Upper lobe of right lung (tissue), 1 donor: ENCODE data around the gene SDC3. TPM values are rescaled to one million over a fixed set of nuclear protein-coding genes. Genes with fewer than 3 reads are reported as not detected.

Experiments used
- ATAC-seq: fragments of 200-7000 bp; cut with Tn5 transposase; one replicate; pipeline ENCODE4 v1.9.1; 2020; ENCODE audit warnings: mild to moderate bottlenecking, moderate library complexity
- DNase-seq: peaks from one replicate; pipeline ENCODE4 v3.0.0-alpha.2; 2020
- H3K27ac ChIP-seq: fragments of 200-600 bp; one replicate; pipeline ENCODE4 v1.8.0; 2022
- H3K27me3 ChIP-seq: fragments of 200-600 bp; one replicate; pipeline ENCODE4 v1.8.0; 2022; ENCODE audit warnings: mild to moderate bottlenecking
- H3K36me3 ChIP-seq: fragments of 200-600 bp; one replicate; pipeline ENCODE4 v1.8.0; 2022
- H3K4me1 ChIP-seq: fragments of 200-600 bp; one replicate; pipeline ENCODE4 v1.8.0; 2022
- H3K4me3 ChIP-seq: fragments of 200-600 bp; one replicate; pipeline ENCODE4 v1.8.0; 2022; ENCODE audit warnings: mild to moderate bottlenecking
- H3K9me3 ChIP-seq: fragments of 200-600 bp; one replicate; pipeline ENCODE4 v1.8.0; 2022
- CTCF ChIP-seq: fragments of 200-600 bp; IDR thresholded peaks from one replicate; pipeline ENCODE4 v1.8.0; 2022; ENCODE audit warnings: antibody characterized with exemption
- intact Hi-C: fragments of 100-400 bp; cut with DNase I; formaldehyde crosslinking; loops from one replicate; pipeline ENCODE4 v1.11.0; 2022
- total RNA-seq: library from RNA; stranded (reverse); fragmentation: NEBNext Ultra II Directional; extraction: Animal tissue kit (Norgen Biotek cat#: 25700); gene quantifications from one replicate; pipeline ENCODE4 v1.2.1, GENCODE V29; 2021
- donor health status: DM: no; HTN: yes; CAD: no; lungs with severe emphysema.

The SDC3 gene
- total RNA-seq, 1 donor from 2014 or later: 39.4 TPM

GRCh38 chr1:30902593-30903290 is 5.8 kb downstream of the SDC3 start:
- H3K27ac ChIP-seq: peak overlapping the region; percentile 20
- TF ChIP-seq CTCF: no peak
- H3K36me3 ChIP-seq: no peaks in the 10 kb centered on the region
- H3K9me3 ChIP-seq: no peaks in the 10 kb centered on the region
- H3K4me3 ChIP-seq: no peak overlapping the region
- no peaks in the 10 kb centered on the region for H3K27me3 ChIP-seq
- DNase-seq (no peak), ATAC-seq (peak; percentile 2)
- intact Hi-C loops: no loop called here
- H3K4me1 ChIP-seq: peaks cover 30% of the 10 kb centered on the region

- no peak for DNase-seq
These were observed 6.6 kb downstream of the SDC3 start for GRCh38 chr1:30901798-30902581.

GRCh38 chr1:30900931-30901560 is 7.5 kb downstream of the SDC3 start:
- intact Hi-C loops: no loop called here
- no peaks in the 10 kb centered on the region for H3K27me3 ChIP-seq
- TF ChIP-seq CTCF: no peak
- no peaks in the 10 kb centered on the region for H3K36me3 ChIP-seq
- H3K27ac ChIP-seq: no peak overlapping the region
- H3K9me3 ChIP-seq: no peaks in the 10 kb centered on the region
- peak; percentile 2 for ATAC-seq
- no peak overlapping the region for H3K4me3 ChIP-seq
- peaks cover 23% of the 10 kb centered on the region for H3K4me1 ChIP-seq
- no peak for DNase-seq

More at GRCh38 chr1:30901798-30902581, 6.6 kb downstream of the SDC3 start:
- H3K27me3 ChIP-seq: no peaks in the 10 kb centered on the region
- peak overlapping the region; percentile 20 for H3K27ac ChIP-seq
- no peak overlapping the region for H3K4me3 ChIP-seq
- H3K4me1 ChIP-seq: peaks cover 23% of the 10 kb centered on the region
- no peaks in the 10 kb centered on the region for H3K9me3 ChIP-seq
- TF ChIP-seq CTCF: no peak
- intact Hi-C loops: no loop called here
- H3K36me3 ChIP-seq: no peaks in the 10 kb centered on the region
- ATAC-seq: peak; percentile 25

- H3K9me3 ChIP-seq: no peaks in the 10 kb centered on the region
- peaks cover 23% of the 10 kb centered on the region for H3K4me1 ChIP-seq
- DNase-seq (no peak), ATAC-seq (no peak)
- intact Hi-C loops: no loop called here
- H3K4me3 ChIP-seq: no peak overlapping the region
- no peaks in the 10 kb centered on the region for H3K27me3 ChIP-seq
- no peaks in the 10 kb centered on the region for H3K36me3 ChIP-seq
- TF ChIP-seq CTCF: no peak
- H3K27ac ChIP-seq: no peak overlapping the region
These were observed 8.1 kb downstream of the SDC3 start for GRCh38 chr1:30900486-30900885.

GRCh38 chr1:30899577-30900389 is 8.8 kb downstream of the SDC3 start:
- DNase-seq (no peak), ATAC-seq (no peak)
- no peak overlapping the region for H3K27ac ChIP-seq
- intact Hi-C loops: no loop called here
- no peaks in the 10 kb centered on the region for H3K27me3 ChIP-seq
- no peak for TF ChIP-seq CTCF
- no peaks in the 10 kb centered on the region for H3K9me3 ChIP-seq
- H3K4me1 ChIP-seq: peaks cover 23% of the 10 kb centered on the region
- no peak overlapping the region for H3K4me3 ChIP-seq
- no peaks in the 10 kb centered on the region for H3K36me3 ChIP-seq
